Keratinocyte (primary cell): ENCODE results near the gene METTL9. TPM values are rescaled to one million over a fixed set of nuclear protein-coding genes. Genes with fewer than 3 reads are reported as not detected.

Source experiments
- DNase-seq: peaks from one replicate; pipeline ENCODE4 v3.0.0-alpha.2; 2011; ENCODE audit warnings: low read depth, missing footprints, low spot score
- FAIRE-seq: peaks from 2 replicates; lab custom pipeline; 2011; peaks lifted over from hg19 to GRCh38; lab: Jason Lieb, UNC
- H2AFZ ChIP-seq: 2 replicates; pipeline ENCODE4 v1.6.0; 2012; ENCODE audit warnings: low read length, control low read depth, inconsistent platforms; ENCODE audit not compliant: control insufficient read depth
- H3K27ac ChIP-seq: 2 replicates; pipeline ENCODE4 v1.5.1; 2011; ENCODE audit warnings: low read length; ENCODE audit not compliant: control insufficient read depth, insufficient read depth
- H3K27me3 ChIP-seq: 3 replicates; pipeline ENCODE4 v1.6.0; 2011; ENCODE audit warnings: low read length; ENCODE audit not compliant: control insufficient read depth, insufficient read depth; ENCODE audit errors: extremely low read depth
- H3K36me3 ChIP-seq, 2 experiments: 2 replicates in 1 of 2; 3 replicates in 1 of 2; pipeline ENCODE4 v1.5.1; 2011; ENCODE audit warnings: low read length in 2 of 2, mild to moderate bottlenecking in 1 of 2; ENCODE audit not compliant: control insufficient read depth in 2 of 2, insufficient read depth in 2 of 2; ENCODE audit errors: extremely low read depth in 1 of 2
- H3K4me1 ChIP-seq: 3 replicates; pipeline ENCODE4 v1.5.1; 2011; ENCODE audit warnings: low read length; ENCODE audit not compliant: control insufficient read depth, insufficient read depth; ENCODE audit errors: extremely low read depth
- H3K4me2 ChIP-seq: 3 replicates; pipeline ENCODE4 v1.6.0; 2011; ENCODE audit warnings: low read depth, low read length; ENCODE audit not compliant: control insufficient read depth, insufficient read depth; ENCODE audit errors: extremely low read depth
- H3K4me3 ChIP-seq, 3 experiments: fragments of 200-600 bp in 1 of 3; sonication (generic) in 1 of 3; 2 replicates in 2 of 3; 3 replicates in 1 of 3; pipeline ENCODE4 v1.5.1; 2011 to 2016; ENCODE audit warnings: low read length in 3 of 3, mild to moderate bottlenecking in 3 of 3, control low read depth in 2 of 3, inconsistent platforms in 1 of 3, low read depth in 1 of 3, mixed read lengths in 1 of 3, mixed run types in 1 of 3, moderate library complexity in 1 of 3; ENCODE audit not compliant: control insufficient read depth in 2 of 3, insufficient read depth in 2 of 3; ENCODE audit errors: extremely low read depth in 1 of 3
- H3K79me2 ChIP-seq: 2 replicates; pipeline ENCODE4 v1.6.0; 2012; ENCODE audit warnings: low read length; ENCODE audit not compliant: control insufficient read depth, insufficient read depth
- H3K9ac ChIP-seq: 3 replicates; pipeline ENCODE4 v1.6.0; 2011; ENCODE audit warnings: low read length; ENCODE audit not compliant: control insufficient read depth, insufficient read depth; ENCODE audit errors: extremely low read depth
- H3K9me1 ChIP-seq: 3 replicates; pipeline ENCODE4 v1.6.0; 2011; ENCODE audit warnings: low read length; ENCODE audit not compliant: control insufficient read depth, insufficient read depth; ENCODE audit errors: extremely low read depth
- H3K9me3 ChIP-seq: 2 replicates; pipeline ENCODE4 v1.5.1; 2012; ENCODE audit warnings: low read depth, low read length; ENCODE audit not compliant: control insufficient read depth
- H4K20me1 ChIP-seq: 3 replicates; pipeline ENCODE4 v1.6.0; 2011; ENCODE audit warnings: low read length; ENCODE audit not compliant: control insufficient read depth, insufficient read depth; ENCODE audit errors: extremely low read depth
- CTCF ChIP-seq, 3 experiments: IDR thresholded peaks in 1 of 3; conservative IDR thresholded peaks in 1 of 3; optimal IDR thresholded peaks in 1 of 3; 2 replicates in 2 of 3; 3 replicates in 1 of 3; pipeline versions ENCODE3 to v1.5.1; 2011; ENCODE audit warnings: low read length in 3 of 3, mild to moderate bottlenecking in 3 of 3, moderate library complexity in 2 of 3, control low read depth in 1 of 3, inconsistent platforms in 1 of 3; ENCODE audit not compliant: insufficient read depth in 2 of 3; ENCODE audit errors: extremely low read depth in 1 of 3
- EZH2 ChIP-seq: IDR thresholded peaks from one replicate; pipeline ENCODE4 v1.6.1; 2012; ENCODE audit warnings: inconsistent platforms, mild to moderate bottlenecking, low read length, moderate library complexity
- dilution Hi-C: fragments of 300-500 bp; cut with MboI; formaldehyde crosslinking; loops from one replicate; pipeline ENCODE4 v1.7.0; 2020; ENCODE audit warnings: low sequenced_read_pairs; ENCODE audit not compliant: extremely low pct_ligation_motif_present
- polyA plus RNA-seq, 5 experiments: library from polyadenylated mRNA; depleted of rRNA in 3 of 5; stranded (reverse) in 3 of 5; stranded (forward) in 1 of 5; unstranded in 1 of 5; fragments of >200 nt; gene quantifications; 1 replicate in 1 of 5; 2 replicates in 3 of 5; 3 replicates in 1 of 5; pipeline versions ENCODE4 v1.2.1 to v1.2.3, GENCODE V29; 2011 to 2012; ENCODE audit warnings: missing spikeins in 2 of 5, low read depth in 1 of 5, low replicate concordance in 1 of 5

The METTL9 gene
- polyA plus RNA-seq, 1 donor (not counting 4 experiments of a cell fraction or from before 2014, with no cell fraction given) = 108 TPM

- H3K27ac ChIP-seq = no peak overlapping the region
- H2AFZ ChIP-seq = no peak overlapping the region
- dilution Hi-C loops = no loop called here
- H3K4me3 ChIP-seq = no peak overlapping the region
- peaks cover 14% of the 10 kb centered on the region for H3K4me1 ChIP-seq
- H3K27me3 ChIP-seq = no peaks in the 10 kb centered on the region
- FAIRE-seq (no peak), DNase-seq (no peak)
- H3K4me2 ChIP-seq = no peak overlapping the region
- TF ChIP-seq EZH2 (no peak), CTCF (optimal IDR thresholded peaks at IDR 0.05 in 1 of 3, IDR thresholded peaks at IDR 0.05 in 1 of 3, conservative IDR thresholded peaks at IDR 0.05 in 1 of 3; ENCODE audit: extremely low read depth in 1 of 3, insufficient read depth in 2 of 3, low read length in 3 of 3) (no peak)
- H3K9me1 ChIP-seq = peaks cover 6% of the 10 kb centered on the region
- peaks cover 57% of the 10 kb centered on the region for H3K79me2 ChIP-seq
- peaks cover 0 to 3% of the 10 kb centered on the region in 2 experiments for H3K36me3 ChIP-seq
- H3K9ac ChIP-seq = no peak overlapping the region
- no peaks in the 10 kb centered on the region for H3K9me3 ChIP-seq
- H4K20me1 ChIP-seq = no peaks in the 10 kb centered on the region
Observed at GRCh38 chr16:21614896-21615295, 15.5 kb downstream of the METTL9 start.

- H3K9ac ChIP-seq = no peak overlapping the region
- dilution Hi-C loops = no loop called here
- no peaks in the 10 kb centered on the region for H4K20me1 ChIP-seq
- H3K4me3 ChIP-seq = no peak overlapping the region
- H3K27ac ChIP-seq = no peak overlapping the region
- DNase-seq = no peak
- no peak overlapping the region for H3K4me2 ChIP-seq
- H3K4me1 ChIP-seq = no peaks in the 10 kb centered on the region
- FAIRE-seq = no peak
- no peaks in the 10 kb centered on the region for H3K9me3 ChIP-seq
- H3K36me3 ChIP-seq = peaks cover 0 to 3% of the 10 kb centered on the region in 2 experiments
- no peaks in the 10 kb centered on the region for H3K9me1 ChIP-seq
- no peaks in the 10 kb centered on the region for H3K27me3 ChIP-seq
- peaks cover 34% of the 10 kb centered on the region for H3K79me2 ChIP-seq
- H2AFZ ChIP-seq = no peak overlapping the region
- no peak for TF ChIP-seq EZH2
- TF ChIP-seq CTCF (optimal IDR thresholded peaks at IDR 0.05 in 1 of 3, IDR thresholded peaks at IDR 0.05 in 1 of 3, conservative IDR thresholded peaks at IDR 0.05 in 1 of 3; ENCODE audit: extremely low read depth in 1 of 3, insufficient read depth in 2 of 3, low read length in 3 of 3) = no peak
Observed at GRCh38 chr16:21617607-21618006, 18.2 kb downstream of the METTL9 start.
